OCI-M2 (cell line): ENCODE measurements around the gene LAMA5.

Experiments
- DNase-seq: peaks from one replicate; lab custom pipeline; 2025; ENCODE audit not compliant: unreplicated experiment; lab: John Stamatoyannopoulos, UW

The LAMA5 gene

DNA sequence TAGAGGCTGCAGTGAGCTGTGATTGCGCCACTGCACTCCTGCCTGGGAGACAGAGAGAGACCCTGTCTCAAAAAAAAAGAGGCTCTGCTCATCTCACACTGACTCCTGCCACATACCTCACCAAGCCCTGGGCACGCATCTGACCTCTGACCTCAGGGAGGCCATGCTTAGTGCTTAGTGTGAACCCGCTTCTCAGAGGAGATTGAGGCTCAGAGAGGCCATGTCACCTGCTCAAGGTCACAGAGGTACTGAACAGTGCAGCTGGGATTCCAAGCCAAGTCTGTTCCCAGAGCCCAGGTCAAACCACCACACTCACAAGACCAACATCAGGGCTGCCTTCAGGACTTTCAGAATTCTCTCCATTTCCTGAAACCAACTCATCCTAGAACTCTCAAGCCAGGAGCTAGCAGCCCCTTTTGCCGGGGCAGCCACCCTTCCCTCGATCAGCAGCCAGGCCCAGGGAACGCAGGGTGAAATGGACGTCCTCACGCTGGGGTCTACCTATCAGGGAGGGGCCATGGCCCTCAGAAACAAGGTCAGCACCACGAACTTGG, 37.1 kb upstream of the LAMA5 start:
- DNase-seq, result no peak

- no peak for DNase-seq
Measured at GRCh38 chr20:62403331-62403730, 36.2 kb upstream of the LAMA5 start.

DNA sequence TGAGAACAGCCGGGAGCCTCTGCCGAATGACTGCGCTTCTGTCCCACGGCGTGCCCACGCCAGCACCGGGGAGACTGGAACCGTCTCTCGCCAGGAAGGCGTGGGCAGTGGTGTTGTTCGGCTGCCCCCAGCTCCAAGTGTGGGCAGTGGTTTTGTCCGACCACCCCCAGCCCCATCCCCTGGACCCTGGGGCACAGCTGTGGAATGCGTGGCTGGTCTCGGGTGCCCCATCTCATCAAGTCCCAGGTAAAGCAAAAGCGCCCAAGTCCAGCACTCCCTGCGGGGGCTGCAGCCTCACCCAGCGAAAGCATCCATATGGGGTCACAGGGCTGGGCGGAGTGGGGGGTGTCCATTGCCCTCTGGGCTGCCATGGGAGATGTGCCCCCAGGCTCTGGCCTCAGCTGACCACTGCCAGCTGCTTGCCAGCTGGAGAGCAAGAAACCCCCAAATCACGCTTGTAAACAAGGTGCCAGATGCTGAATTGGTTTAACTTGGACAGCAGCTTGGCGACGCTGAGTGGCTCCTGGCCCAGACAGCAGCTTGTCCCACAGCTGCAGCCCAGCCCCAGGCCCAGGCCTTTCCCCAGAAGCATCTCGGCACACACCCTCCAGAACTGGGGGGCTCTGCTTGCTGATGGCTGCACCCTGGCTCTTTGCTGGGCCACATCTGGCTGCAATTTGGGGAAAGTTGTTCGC, 35.5 kb upstream of the LAMA5 start:
- DNase-seq, result no peak

DNA sequence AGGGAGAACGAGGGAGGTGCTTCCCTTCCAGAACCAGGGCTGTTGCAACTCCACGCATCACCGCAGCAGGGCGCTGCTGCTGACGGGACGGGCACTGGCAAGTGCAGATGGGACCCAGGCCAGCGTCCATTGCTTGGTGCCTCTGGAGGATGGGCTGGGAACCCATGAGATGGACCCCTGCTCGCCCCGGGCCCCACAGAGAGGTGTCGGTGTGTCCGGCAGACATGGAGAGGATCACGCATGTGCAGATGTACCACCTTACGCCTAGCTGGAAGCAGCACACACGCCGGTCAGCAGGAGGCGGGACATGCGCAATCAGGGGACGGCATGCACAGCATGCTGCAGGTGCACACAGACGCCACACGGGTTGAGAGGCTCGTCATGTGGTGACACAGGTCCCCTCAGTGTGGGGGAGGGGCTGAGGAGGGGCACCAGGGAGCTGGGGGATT, 34.2 kb upstream of the LAMA5 start:
- DNase-seq, result no peak

DNA sequence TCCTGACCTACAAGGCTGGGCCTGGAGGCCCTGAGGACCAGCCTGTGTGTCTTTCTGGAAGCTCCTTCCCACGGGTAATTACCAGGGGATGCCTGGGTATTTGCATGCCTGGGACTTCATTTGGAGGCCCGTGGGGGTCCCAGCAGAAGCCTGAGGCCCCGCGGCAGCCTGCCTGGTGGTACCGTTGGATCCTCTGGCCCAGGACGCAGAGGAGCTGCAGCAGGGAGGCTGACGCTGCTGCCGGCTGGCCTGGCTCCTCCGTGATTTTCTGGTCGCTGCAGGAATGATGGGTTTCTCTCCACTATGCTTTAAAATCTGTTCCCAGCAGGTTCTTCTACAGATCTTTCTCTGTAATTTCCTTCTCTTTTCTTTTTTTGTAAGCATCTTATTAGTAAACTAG, 33.4 kb upstream of the LAMA5 start:
- no peak for DNase-seq

DNA sequence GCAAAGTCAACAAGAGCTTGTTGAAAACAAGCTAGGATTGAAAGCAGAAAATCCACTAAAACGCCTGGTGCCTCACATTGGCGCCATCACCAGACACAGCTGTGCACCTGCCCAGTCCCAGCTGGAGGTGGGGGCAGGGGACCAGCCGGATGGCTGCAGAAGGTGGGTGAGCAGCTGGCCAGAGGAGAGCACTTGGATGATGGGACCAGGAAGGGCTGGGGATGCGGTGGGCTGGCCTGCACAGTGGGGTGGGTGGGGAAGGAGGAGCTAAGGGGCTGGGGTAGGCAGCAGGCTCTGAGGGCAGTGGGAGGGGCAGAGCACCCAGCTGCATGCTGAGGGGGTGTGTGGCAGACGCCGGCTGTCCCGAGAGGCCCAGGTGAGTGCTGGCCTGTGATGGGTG, 32.9 kb upstream of the LAMA5 start:
- no peak for DNase-seq

DNA sequence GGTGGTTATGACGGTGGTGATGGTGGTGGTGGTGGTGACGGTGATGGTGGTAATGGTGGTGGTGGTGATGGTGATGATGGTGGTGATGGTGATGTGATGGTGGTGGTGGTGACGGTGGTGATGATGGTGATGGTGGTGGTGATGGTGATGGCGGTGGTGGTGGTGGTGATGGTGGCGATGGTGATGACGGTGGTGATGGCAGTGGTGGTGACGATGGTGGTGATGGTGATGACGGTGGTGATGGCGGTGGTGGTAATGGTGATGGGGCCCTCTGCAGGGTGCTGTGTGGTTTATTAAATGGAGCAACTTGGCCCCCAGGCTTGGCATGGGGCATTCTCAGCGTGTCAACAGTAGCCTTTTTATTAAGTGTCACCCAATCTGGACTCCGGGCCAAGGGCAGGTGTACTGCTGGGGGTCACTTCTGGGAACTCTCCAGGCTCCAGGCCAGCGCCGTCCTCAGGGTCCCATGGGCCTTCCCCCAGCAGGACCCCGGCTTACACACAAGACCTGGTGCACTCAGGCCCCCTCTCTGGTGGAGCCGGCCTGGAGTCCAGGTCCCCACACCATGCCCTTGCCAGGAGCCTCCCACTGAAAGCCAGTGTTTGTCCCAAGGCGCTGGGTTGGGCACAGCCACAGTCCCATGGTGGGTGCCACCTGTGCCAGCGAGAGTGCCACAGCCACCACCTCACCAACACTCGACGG, 31.2 kb upstream of the LAMA5 start:
- DNase-seq, result no peak

GRCh38 chr20:62396367-62397239, 29.5 kb upstream of the LAMA5 start:
- DNase-seq, result no peak

GRCh38 chr20:62395311-62396242, 28.5 kb upstream of the LAMA5 start:
- no peak for DNase-seq

- DNase-seq, result no peak
Measured at GRCh38 chr20:62394248-62395245, 27.4 kb upstream of the LAMA5 start.

GRCh38 chr20:62393830-62394229, 26.7 kb upstream of the LAMA5 start:
- DNase-seq, result no peak

- DNase-seq, result no peak
Measured at GRCh38 chr20:62393335-62393665, 26.2 kb upstream of the LAMA5 start.

- DNase-seq, result no peak
Measured at GRCh38 chr20:62392621-62393334, 25.7 kb upstream of the LAMA5 start.

GRCh38 chr20:62392077-62392418, 24.9 kb upstream of the LAMA5 start:
- no peak for DNase-seq

- DNase-seq, result no peak
Measured at GRCh38 chr20:62391165-62392076, 24.3 kb upstream of the LAMA5 start.

GRCh38 chr20:62390317-62391164, 23.4 kb upstream of the LAMA5 start:
- no peak for DNase-seq

- no peak for DNase-seq
Measured at GRCh38 chr20:62389601-62390087, 22.5 kb upstream of the LAMA5 start.
